ENCODE data around the gene H2BK1. TPM values are rescaled to one million over a fixed set of nuclear protein-coding genes. Genes with fewer than 3 reads are reported as not detected.
A peak's percentile ranks its signal among the peaks of the same experiment; 100 is the strongest.

The H2BK1 gene
- total RNA-seq, 4 donors from 2014 or later, result not detected

DNA sequence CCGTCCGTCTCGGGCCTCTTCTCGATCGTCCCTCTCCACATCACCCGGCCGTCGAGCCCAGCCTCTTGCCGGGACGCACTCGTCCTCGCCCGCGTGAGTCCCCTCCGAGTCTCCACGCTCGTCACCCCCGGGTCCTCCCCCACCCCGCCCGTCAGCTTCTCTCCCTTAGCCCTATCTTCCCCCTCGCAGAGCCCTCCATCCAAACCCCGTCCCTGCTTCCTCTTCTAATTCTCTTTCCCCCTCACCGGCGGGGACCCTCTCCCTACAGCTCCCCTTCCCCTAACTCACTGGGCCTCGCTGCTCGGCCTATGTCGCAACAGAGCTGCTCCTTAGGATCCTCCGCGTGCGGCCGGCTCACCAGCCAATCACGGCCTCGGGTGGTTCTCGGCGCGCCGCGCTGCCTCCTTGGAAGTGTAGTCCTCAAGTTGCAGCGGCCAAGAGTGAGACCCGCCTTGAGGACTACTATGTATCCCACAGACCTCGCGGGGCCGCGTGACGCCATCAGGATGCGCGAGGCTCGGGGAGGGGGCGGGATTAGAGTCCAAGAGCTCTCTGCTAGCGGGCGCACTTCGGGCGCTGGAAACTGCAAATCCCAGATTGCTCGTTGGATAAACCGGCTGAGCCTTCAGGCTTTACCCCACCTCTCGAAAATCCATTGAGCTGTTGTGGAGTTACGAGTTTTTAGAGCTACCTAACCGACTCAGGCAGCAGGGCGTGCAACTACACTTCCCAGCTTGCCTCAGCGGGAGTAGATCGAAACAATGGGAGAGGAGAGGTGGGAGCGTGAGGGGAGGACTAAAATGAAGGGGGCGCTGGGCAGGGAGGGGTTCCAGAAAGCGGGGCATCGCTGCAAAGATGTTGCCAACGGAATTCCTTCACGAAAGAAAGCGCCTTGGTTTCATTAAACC lies 16.8 kb upstream of the H2BK1 start, which contains the start of gene ABCF2:
Gene ABCF2, minus strand, starts transcription at position 331 of the 908 bp plus-strand sequence. CDS start 747 bp downstream, outside the sequence.
- H3K4me1 ChIP-seq, result peaks cover 22 to 40% (median 23%) of the 10 kb centered on the region in 3 donors
- H3K27ac ChIP-seq, result peak within 1 kb of the TSS; percentile 82 to 91 (median 84)
- WGBS, 2 donors, result 0 to 1% methylated on average over 48 to 49 of the region's 68 CpGs
- intact Hi-C loops (cut with DNase I), result no loop called here
- no peaks in the 10 kb centered on the region for H3K9me3 ChIP-seq
- H3K36me3 ChIP-seq, result peaks cover 8 to 36% (median 20%) of the 10 kb centered on the region in 3 donors
- peak within 1 kb of the TSS; percentile 65 to 94 (median 82) for H3K4me3 ChIP-seq
- DNase-seq, result peak; percentile 98
- H3K27me3 ChIP-seq, result no peaks in the 10 kb centered on the region
- TF ChIP-seq POLR2A (IDR thresholded peaks at IDR 0.05), result peak in 3 of 4 donors; percentile 4 to 48 (median 41)
- TF ChIP-seq, protein P1, sequence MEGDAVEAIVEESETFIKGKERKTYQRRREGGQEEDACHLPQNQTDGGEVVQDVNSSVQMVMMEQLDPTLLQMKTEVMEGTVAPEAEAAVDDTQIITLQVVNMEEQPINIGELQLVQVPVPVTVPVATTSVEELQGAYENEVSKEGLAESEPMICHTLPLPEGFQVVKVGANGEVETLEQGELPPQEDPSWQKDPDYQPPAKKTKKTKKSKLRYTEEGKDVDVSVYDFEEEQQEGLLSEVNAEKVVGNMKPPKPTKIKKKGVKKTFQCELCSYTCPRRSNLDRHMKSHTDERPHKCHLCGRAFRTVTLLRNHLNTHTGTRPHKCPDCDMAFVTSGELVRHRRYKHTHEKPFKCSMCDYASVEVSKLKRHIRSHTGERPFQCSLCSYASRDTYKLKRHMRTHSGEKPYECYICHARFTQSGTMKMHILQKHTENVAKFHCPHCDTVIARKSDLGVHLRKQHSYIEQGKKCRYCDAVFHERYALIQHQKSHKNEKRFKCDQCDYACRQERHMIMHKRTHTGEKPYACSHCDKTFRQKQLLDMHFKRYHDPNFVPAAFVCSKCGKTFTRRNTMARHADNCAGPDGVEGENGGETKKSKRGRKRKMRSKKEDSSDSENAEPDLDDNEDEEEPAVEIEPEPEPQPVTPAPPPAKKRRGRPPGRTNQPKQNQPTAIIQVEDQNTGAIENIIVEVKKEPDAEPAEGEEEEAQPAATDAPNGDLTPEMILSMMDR (IDR thresholded peaks at IDR 0.05), result peak in 1 of 6 experiments; percentile 25

DNA sequence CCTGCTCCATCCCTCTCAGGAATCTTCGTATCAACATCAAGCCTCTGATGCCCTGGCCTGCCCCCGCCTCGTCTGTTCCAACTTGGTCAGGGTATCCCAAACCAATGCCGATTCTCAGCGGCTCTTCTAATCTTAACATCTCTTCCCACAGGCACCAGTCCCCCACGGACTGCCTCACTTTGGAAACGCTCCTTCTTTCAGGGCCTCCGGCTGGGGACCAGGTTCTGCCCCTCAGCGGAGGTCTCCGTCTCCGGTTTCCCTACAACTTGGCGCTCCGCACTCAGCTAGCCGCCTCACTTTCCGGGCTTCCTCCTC lies 16.2 kb upstream of the H2BK1 start:
- TF ChIP-seq, protein P1 (IDR thresholded peaks at IDR 0.05), result no peak
- TF ChIP-seq POLR2A (IDR thresholded peaks at IDR 0.05), result no peak
- no peaks in the 10 kb centered on the region for H3K27me3 ChIP-seq
- H3K9me3 ChIP-seq, result no peaks in the 10 kb centered on the region
- peak overlapping the region; percentile 65 to 94 (median 82) for H3K4me3 ChIP-seq
- peak overlapping the region; percentile 78 to 91 (median 82) for H3K27ac ChIP-seq
- peaks cover 18 to 34% (median 19%) of the 10 kb centered on the region in 3 donors for H3K4me1 ChIP-seq
- 2% methylated on average over 15 of the region's 15 CpGs for WGBS, 2 donors
- DNase-seq, result no peak
- H3K36me3 ChIP-seq, result peaks cover 9 to 42% (median 26%) of the 10 kb centered on the region in 3 donors
- intact Hi-C loops (cut with DNase I), result no loop called here

DNA sequence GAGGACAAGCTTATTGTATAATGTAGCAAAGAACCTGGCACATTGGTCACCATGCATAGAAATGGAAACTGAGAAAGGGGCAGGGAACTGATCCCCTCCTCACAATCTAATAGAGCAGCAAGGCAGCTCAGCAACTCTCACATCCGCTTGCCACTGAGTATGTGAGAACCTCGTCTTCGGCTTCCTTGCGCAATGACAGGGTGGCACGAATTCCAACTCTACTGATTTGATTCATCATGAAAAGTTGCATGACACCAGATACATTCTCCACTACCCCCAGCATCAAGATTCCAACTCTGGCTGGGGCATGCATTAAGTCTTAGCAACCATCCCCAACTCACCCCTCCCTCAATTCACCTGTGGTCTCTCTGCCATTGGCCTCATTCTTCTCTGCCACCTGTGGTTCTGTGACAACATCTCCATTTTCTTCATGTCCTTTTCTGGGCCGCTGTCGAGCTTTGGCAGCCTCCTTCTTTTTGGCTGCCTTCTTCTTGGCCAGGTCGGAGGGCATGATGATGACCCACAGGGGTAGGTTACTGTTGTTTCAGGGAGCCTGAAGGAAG lies 15.7 kb upstream of the H2BK1 start:
- peak overlapping the region in 2 of 4 donors; percentile 83 to 91 for H3K27ac ChIP-seq
- intact Hi-C loops (cut with DNase I), result no loop called here
- TF ChIP-seq, protein P1 (IDR thresholded peaks at IDR 0.05), result no peak
- no peak for TF ChIP-seq POLR2A (IDR thresholded peaks at IDR 0.05)
- peaks cover 17 to 32% (median 19%) of the 10 kb centered on the region in 3 donors for H3K4me1 ChIP-seq
- WGBS, 2 donors, result 44 to 50% methylated on average over 8 of the region's 8 CpGs
- H3K4me3 ChIP-seq, result peak overlapping the region; percentile 65 to 94 (median 82)
- H3K27me3 ChIP-seq, result no peaks in the 10 kb centered on the region
- H3K36me3 ChIP-seq, result peaks cover 10 to 47% (median 28%) of the 10 kb centered on the region in 3 donors
- H3K9me3 ChIP-seq, result no peaks in the 10 kb centered on the region
- DNase-seq, result no peak

DNA sequence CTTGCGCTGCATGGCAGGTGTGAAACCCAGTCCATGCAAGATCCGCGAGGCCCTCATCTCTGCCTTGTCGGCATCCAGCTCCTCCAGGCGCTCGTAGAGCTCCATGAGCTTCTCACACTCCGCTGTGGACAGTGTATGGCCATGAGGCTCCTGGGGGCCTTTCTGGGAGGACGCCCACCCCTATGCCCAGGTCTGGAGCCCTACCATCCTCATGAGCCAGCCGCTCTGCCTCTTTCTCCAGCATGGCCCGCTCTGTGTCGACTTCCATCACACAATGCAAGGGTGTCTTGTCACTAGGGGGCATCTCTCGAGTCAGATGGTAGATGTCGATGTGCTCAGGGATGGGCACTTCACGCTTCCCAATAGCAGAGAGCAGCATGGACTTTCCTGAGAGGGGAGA lies 13.4 kb upstream of the H2BK1 start:
- DNase-seq, result no peak
- H3K36me3 ChIP-seq, result peaks cover 10 to 70% (median 50%) of the 10 kb centered on the region in 3 donors
- H3K27me3 ChIP-seq, result no peaks in the 10 kb centered on the region
- WGBS, 2 donors, result 90% methylated on average over 14 of the region's 14 CpGs
- H3K9me3 ChIP-seq, result no peaks in the 10 kb centered on the region
- H3K4me1 ChIP-seq, result peaks cover 17 to 32% (median 19%) of the 10 kb centered on the region in 3 donors
- H3K27ac ChIP-seq, result no peak overlapping the region
- TF ChIP-seq, protein P1 (IDR thresholded peaks at IDR 0.05), result no peak
- no peak for TF ChIP-seq POLR2A (IDR thresholded peaks at IDR 0.05)
- intact Hi-C loops (cut with DNase I), result no loop called here
- H3K4me3 ChIP-seq, result no peak overlapping the region

DNA sequence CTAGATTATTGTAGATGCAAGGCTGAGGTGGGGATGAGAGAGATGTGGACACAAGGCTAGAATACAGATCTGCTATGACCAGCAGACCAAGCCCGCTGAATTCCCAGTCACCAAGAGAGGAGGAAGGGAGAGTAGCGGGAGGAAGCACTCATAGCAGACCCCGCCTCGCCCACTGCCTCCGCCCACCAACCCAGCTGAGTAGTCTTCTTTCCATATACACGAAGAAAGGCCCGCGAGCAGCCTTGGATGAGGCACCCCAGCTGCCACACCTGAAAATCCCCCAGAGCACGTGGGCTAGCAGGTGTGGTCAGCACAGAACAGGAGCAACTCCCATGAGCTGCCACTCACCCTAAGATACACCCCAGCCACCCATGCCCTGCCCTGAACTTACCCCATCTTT lies 7.9 kb upstream of the H2BK1 start:
- H3K27me3 ChIP-seq, result no peaks in the 10 kb centered on the region
- H3K36me3 ChIP-seq, result peaks cover 33 to 100% (median 71%) of the 10 kb centered on the region in 3 donors
- TF ChIP-seq, protein P1 (IDR thresholded peaks at IDR 0.05), result no peak
- TF ChIP-seq POLR2A (IDR thresholded peaks at IDR 0.05), result no peak
- H3K27ac ChIP-seq, result no peak overlapping the region
- intact Hi-C loops (cut with DNase I), result no loop called here
- H3K4me1 ChIP-seq, result no peaks in the 10 kb centered on the region
- no peak overlapping the region for H3K4me3 ChIP-seq
- no peaks in the 10 kb centered on the region for H3K9me3 ChIP-seq
- no peak for DNase-seq
- WGBS, 2 donors, result 86% methylated on average over 9 of the region's 9 CpGs
